NCI-H1105 (cell line): ENCODE results near the gene NAP1L1.

Source experiments
- DNase-seq: peaks from one replicate; lab custom pipeline; 2025; lab: John Stamatoyannopoulos, UW

Gene NAP1L1

DNA sequence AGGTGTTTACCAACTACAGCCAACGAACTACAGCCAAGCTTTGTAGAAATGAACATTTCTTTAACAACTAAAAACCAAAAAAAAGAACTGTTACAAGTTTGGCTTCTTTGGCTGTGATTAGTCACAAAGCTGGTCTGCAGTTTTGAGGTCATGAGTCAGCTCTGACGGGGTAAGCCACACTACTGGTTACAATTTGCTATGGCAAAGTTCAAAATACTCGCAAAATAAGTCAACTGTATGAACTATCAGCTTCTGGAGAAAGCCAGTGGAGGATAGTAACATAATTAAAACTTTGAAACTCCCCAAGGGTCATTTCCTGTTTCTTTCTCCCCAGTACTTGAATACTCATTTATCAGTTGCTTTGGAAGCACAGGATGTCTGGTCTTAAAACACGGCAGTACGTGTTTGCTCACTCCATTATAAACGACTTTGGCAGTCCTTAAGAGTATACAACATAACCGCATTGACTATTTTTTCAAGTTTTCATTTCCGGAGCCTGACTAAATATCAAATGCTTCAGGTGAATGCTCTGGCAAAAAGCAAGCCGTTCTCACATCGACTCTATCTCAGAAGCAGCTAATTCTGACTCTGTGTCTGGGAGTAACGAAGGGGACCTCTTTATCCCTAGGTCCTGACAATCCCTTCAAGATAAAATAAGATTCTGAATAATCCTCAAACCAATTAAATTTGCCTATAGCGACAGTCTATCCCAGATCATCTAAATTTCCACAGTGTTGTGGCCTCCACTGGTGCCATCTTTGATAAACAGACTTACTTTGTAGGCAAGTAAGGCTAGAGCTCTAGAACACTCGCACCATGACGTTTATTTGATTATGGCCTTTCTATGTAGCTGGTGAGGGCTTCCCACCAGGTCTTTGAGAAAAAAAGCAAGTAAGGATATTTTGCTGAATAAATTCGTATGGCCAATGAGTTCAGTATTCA lies 63.5 kb downstream of the NAP1L1 start:
- DNase-seq = no peak

DNA sequence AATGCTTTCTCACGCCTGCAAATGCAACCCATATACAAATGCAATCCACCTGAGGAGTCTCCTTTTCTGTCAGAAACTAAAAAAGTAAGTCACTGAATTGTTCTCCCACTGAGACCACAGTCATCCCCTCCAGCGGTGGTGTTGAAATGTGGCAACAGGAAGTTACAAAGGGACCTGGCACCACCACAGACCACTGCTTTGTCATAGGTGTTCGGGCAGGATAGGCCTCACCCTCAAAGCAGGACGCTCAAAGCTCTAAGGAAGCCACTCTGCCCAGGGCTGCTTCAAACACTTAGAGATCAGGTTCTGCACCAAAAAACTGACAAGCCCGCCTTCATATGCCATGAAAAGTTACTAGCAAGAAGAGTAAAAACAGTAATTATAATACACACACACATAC lies 64.2 kb downstream of the NAP1L1 start:
- no peak for DNase-seq

DNA sequence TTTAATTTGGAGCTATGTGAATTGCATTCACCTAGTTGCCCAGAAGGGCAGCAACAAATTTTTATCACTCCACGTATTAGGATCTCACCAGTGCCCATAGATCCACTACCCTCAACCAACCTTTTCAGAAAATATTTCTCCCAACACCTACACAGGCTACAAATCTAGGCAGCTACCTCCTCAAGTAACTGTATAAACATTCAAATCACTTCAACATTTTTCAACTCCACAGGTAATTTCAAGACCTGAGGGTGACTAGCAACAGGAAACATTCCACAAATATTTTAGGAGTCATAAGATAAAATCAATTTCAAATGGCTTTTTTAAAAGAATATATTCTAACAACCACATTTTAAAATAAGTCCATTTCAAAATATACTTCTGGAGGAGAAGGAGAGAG lies 65.8 kb downstream of the NAP1L1 start:
- no peak for DNase-seq

DNA sequence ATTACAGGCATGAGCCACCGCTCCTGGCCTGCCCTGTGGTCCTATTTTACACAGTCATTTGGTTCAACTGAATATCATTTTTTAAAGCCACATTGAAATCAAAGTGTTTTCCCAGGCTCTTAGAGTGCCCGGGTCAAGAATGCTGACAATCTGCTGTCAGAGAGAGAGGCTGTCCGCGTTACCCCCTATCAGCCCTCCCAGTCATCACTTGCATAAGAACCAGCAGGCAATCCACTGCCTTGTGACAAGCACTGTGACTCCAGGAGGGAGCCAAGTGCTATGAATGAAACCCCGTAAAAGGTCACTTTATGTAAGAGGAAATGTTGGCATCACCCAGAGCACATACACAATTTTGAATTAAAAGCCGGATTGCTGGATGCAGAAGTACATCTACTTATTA lies 66.4 kb downstream of the NAP1L1 start:
- DNase-seq = no peak

DNA sequence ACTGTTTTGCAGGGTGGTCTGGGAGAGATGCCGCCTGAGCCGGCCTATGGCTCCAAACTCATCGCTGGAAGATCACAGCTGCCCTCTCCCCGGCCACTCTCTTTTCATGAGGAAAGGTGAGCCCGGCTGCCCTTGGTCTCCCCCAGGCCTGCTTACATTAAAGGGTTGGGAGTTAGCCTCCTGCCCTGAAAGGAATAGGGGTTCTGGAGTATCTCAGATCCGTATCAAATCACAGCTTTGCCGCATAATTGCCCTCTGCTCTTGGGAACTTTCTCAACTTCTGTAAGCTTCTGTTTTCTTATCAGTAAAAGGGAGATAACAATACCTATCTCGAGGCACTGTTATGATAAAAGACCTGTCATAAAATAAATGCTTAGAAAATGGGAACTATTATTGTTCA lies 70.5 kb downstream of the NAP1L1 start:
- DNase-seq = no peak

DNA sequence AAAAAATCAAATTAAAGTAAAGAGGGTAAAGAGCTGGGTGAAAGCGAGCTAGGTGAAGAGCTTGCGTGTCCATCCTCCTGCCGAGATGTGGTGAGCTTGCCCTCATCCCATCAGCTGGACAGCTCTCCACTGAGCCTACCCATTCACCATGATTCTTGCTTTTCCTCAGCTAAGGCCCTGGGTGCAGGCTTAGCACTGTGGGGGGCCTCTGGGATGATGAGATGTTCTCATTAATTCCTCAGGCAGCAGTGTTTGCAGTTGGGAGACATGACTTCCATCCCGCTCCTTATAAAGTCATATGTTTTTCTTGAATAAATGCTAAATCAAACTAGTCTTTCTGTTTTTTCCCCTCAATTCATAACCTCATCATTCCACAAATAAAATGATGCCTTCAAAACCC lies 70.9 kb downstream of the NAP1L1 start:
- no peak for DNase-seq

DNA sequence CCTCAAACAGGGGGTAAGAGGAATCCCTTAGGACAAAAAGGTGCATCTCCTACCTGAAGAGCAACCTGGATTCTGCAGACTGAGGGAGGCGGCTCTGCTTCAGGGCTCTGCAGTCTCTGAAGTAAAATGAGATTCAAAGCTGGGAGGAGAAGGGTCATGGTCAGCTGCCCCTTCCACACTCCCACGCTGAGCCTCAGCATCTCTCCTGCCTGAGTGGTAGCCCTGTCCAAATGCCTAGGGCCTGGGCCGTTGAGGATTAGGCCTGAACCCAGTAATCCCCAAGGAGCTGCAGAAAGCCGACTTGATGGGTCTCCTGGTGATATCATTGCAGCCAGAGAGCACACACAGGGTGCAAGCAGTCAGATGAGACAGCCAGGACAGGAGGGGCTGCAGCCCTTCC lies 71.8 kb downstream of the NAP1L1 start:
- no peak for DNase-seq

DNA sequence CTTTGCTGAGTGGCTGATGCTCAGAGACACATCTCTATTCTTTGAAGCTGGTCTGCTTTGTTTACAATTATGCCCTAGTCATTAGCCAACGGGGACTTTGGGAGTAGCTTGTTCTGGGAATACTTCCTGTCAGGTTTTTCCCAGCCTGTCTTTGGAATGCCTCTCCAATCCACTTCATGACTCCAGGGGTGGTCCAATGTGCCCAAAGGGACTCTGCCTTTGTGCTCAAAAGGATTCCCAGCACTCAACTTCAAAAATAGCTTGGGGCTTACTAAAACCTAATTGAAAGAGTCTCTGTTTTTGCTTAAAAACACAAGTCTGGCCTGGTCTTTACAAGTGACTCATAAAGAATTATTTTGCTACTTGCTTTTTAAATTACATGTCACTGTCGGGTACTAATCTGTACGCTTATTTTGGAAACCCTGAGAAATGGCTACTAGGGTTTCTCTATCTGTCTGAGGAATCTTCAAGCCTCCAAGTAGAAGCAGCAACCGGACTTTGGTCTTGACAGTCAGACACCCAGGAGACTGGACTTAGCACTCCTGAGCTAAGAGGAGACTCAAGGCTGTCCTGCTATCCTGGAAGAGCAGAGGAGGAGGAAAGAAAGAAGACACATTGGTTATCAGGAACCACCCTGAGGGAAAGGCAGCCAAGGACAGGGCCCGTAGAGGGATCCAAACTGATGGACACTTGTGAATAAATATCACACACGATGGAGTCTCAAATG lies 73.6 kb downstream of the NAP1L1 start:
- DNase-seq = no peak

DNA sequence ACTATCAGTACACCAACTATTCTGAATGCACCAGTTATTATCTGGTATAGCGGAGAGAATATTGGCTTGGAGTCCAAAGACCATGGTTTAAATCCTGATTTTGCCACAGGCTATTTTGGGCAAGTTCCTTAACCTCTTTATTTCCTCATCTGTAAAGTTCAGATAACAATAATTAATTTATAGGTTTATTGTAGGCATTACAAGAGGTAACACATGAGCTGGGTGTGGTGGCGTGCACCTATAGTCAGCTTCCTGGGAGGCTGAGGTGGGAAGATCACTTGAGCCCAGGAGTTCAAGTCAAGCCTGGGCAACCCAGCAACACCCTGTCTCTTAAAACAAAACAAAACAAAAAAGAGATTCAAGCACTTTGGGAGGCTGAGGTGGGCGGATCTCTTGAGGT lies 76.1 kb downstream of the NAP1L1 start:
- DNase-seq = no peak

DNA sequence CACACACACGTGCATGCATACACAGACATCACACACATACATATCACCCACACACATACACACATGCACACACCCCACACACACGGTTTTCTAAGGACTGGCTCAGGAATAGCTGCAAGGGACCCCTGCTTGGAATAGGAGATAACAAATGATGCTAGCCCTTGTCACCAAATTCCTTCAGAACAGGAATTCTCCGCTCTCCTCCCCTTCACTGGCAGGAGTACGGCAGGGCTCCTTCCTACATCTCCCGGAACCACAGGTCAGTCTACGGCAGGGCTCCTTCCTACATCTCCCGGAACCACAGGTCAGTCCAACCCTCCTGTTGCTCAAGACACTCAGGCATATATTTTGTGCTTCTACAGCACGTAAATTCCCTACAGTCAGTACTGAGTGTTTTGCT lies 76.8 kb downstream of the NAP1L1 start:
- DNase-seq = no peak

DNA sequence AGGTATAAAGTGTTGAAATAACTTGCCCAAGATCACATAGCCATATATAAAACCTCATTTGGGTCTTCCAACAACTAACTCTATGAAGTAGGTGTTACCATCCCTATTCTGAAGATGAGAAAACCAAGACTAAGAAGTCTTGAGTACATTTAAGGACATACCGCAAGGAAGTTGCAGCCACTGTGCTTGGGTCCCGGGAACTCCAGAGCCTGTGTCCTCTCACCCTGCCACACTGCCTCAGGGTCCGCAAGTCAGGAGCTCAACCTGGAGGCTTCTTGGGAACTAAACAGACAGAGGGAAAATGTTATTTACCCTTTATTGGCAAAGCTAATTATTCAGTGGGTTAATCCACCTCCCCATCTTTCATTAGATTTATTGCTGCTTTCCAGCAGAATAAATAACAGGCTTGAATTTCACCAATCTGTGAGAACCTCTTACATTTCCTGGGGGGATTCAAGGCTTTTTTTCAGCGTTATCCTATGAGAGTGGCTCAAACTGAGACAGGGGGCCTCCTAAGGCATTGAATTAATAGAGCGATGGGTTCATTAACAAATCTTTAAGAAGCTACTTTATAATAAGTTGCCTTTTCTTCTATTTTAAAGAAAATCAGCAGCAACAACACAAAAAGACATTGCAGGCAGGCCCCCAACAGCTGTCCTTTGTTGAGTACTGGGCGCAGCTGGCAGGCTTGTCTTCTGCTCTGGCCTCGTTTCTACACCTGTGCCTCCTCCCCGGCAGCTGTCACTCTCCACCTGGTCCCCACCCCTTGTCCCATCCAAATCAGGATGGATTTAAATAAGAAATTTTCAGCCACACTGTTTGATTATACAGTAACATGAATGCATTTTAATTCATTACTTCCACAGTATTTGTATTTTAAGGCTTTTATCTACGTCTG lies 78.2 kb downstream of the NAP1L1 start:
- peak; percentile 59 for DNase-seq

DNA sequence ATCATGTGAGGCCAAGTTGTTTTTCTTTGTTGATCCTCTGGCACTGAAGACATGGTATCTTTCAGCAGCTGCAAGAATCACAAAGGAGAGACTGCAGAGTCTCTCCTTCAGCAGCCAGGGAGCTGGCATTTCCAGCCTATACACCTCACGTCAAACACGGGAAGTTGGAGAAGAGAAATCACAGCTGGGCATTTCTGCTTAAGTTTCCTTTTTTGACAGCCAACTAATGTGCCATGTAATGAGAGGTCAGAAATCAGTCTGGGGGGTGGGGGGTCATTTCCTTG lies 81.2 kb downstream of the NAP1L1 start:
- no peak for DNase-seq

DNA sequence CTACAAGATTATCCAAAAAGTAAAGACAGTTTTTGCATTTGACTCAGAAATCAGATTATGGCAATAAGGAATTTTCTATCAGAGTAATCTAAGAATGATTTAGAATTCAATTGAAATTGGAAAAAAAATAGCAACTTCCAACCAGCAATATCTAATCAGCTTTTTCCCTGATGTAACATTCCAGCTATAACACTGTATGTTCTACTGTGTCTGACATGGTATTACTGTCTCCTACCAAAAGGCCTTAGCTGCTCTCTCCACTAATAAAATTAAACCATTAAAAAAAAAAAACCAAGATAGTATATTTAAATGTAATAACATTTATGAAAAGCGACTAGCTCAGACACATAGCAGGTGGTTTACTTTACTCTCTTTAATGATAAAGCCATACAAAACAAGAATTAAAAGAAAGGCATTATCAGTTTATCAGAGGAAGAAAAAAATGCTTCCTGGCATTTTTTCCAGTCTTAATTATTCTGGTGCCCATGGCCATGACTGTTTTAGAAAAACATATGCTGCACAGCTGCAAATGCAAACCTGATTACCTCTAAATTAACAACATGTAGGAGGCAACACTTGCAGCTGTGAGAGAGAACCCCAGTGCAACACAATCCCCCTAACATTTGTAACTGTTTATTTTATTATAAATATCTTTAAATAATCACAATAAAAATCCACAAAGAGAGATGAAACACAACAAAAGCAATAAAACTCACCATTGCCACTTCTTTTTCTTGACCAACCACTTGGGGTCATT lies 81.7 kb downstream of the NAP1L1 start:
- no peak for DNase-seq

DNA sequence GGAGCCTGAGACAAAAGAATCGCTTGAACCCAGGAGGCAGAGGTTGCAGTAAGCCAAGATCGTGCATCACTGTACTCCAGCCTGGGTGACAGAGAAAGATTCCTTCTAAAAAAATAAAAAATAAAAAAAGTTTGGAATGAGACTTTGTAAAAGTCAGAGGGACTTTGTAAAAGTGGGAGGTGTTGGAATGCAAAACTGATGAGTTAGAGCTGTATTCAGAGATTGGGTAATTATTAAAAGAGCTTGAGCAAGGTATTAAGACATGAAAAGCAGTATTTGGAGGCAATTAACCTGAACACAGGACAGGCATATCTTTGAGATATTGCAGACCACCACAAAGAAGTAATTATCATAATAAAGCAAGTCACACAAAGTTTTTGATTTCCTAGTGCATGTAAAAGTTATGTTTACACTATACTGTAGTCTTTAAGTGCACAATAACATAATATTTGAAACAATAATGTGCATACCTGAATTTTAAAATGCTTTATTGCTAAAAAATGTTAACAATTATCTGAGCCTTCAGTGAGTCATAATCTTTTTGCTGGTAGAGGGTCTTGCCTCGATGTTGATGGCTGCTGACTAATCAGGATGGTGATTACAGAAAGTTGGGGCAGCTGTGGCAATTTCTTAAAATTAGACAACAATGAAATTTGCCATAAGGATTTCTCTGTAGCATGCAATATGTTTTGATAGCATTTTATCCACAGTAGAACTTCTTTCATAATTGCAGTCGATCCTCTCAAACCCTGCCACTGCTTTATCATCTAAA lies 86.0 kb downstream of the NAP1L1 start:
- DNase-seq = no peak

DNA sequence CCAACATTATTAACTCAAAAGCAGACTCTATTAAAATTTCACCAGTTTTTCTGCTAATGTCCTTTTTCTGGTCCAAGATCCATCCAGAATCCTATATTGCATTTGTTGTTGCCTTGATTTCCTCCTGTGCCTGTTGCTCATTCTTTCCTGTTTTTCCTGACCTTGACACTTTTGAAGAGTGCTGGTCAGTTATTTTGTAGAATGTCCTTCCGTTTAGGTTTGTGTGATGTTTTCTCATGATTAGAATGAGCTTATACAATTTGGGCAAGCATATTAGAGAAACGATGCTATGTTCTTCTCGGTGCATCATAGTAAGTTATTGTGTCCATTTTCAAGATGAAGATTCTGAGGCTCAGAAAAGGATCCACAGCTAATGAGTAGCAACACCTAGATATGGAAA lies 86.8 kb downstream of the NAP1L1 start:
- no peak for DNase-seq

DNA sequence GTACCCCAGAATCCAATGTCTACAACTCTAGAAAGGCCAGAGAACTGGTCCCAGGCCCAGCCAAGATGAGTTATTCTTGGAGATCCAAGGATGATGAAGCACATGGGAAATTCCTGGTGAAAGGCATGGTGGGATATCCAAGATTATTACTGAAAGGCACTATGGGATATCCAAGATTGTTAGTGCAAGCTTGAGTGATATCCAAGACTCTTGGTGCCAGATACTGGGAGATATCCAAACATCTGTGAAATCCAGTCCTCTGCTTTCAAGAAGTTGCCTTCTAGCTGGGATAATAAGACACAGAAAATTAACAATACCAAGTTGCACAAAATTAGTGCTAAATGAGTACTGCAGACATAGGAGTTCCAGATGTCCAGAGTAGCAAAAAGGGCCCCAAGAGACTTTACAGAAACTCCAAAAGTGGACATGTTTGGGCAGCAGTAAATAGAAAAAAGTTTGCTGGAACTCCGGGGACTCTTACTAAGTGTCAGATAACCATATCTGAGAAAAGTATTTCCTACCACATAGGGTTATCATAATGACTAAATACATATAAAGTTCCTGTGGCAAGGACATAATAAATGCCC lies 87.5 kb downstream of the NAP1L1 start:
- no peak for DNase-seq

DNA sequence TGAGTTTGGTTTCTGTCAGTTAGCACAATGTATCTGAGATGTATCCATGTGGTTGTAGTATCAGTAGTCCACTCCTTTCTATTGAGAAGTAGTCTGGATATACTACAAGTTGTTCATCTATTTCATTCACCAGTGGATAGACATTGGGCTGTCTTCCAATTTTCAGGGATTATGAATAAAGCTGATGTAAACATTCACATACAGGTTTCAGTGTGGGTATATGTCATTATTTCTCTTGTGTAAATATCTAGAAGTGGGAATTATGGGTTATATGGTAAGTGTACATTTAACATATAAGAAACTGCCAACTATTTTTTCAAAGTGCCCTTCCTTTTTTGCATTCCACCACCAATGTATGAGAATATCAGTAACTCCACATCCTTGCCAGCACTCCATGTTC lies 88.8 kb downstream of the NAP1L1 start:
- DNase-seq = no peak

DNA sequence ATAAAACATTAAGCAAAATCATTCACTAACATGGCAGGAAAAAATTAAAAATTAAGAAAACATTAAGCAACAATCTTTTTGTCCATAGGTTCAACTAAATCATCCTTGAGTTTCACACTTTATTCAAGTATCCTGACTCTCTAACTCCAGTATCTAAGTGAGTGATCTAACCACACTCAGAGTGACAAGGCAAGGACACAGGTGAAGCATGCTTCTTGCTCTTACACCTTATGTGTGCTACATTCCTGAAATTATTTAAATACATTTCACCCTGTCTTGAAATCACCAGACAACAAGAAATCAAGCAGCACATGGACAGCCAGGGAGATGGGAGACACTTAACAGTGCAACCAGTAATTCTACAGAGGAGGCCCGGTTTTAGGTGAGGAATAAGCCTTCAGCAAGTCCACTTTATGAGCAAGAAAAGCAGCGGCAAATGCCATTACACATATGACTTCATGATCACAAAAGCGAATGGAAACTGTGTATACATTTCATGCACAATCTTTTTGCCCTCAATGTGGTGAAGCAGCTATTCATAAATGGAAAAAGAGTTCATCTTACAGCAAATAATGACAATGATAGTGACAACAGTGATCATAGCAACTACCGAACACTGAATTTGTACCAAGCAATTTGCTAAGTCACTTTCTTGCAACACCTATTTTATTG lies 90.3 kb downstream of the NAP1L1 start:
- no peak for DNase-seq

DNA sequence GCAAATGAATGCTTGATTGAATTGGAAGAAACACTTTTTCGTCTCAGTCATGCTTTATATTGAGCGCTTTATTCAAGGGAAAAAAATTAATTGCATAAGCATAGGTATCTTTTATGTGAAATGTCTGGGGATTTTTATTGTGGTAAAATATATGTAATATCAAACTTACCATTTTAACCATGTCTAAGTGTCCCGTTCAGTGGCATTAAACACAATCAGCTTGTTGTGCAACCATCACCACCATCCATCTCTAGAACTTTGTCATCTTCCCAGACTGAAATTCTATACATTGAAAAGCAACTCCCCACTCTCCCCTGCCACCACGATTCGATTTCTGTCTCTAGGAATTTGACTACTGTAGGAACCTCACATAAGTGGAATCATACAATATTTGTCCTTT lies 92.7 kb downstream of the NAP1L1 start:
- DNase-seq = no peak
